Lung (tissue), 12 donors: ENCODE data around the gene ZDHHC1. TPM values are rescaled to one million over a fixed set of nuclear protein-coding genes. Genes with fewer than 3 reads are reported as not detected.

Experiments
- ATAC-seq: fragments of 200-7000 bp; cut with Tn5 transposase; one replicate; pipeline ENCODE4 v1.9.1; 2020; ENCODE audit warnings: moderate number of reproducible peaks; ENCODE audit not compliant: insufficient read depth, low FRiP score
- DNase-seq, 3 donors: peaks; one replicate each; pipeline ENCODE4 v3.0.0-alpha.2; 2013 to 2017
- H3K27ac ChIP-seq, 2 donors: one replicate each; pipeline ENCODE4 v1.5.1; 2013; ENCODE audit warnings: mild to moderate bottlenecking in 2 of 2, moderate library complexity in 2 of 2, control low read depth in 1 of 2, inconsistent platforms in 1 of 2, low read depth in 1 of 2, low read length in 1 of 2
- H3K27me3 ChIP-seq, 3 donors: one replicate each; pipeline ENCODE4 v1.5.1; 2013; ENCODE audit warnings: low read length in 2 of 3; ENCODE audit not compliant: control insufficient read depth in 3 of 3, insufficient read depth in 3 of 3
- H3K36me3 ChIP-seq, 4 donors: one replicate each; pipeline ENCODE4 v1.5.1; 2013; ENCODE audit warnings: low read length in 4 of 4, mild to moderate bottlenecking in 1 of 4, moderate library complexity in 1 of 4; ENCODE audit not compliant: control insufficient read depth in 4 of 4, insufficient read depth in 4 of 4
- H3K4me1 ChIP-seq, 5 donors: one replicate each; pipeline ENCODE4 v1.5.1; 2013; ENCODE audit warnings: low read length in 5 of 5, mild to moderate bottlenecking in 2 of 5, moderate library complexity in 1 of 5; ENCODE audit not compliant: control insufficient read depth in 5 of 5, insufficient read depth in 5 of 5
- H3K4me3 ChIP-seq: one replicate; pipeline ENCODE4 v1.5.1; 2013; ENCODE audit warnings: mild to moderate bottlenecking, control low read depth, moderate library complexity
- H3K9ac ChIP-seq, 2 donors: one replicate each; pipeline ENCODE4 v1.5.1; 2013; ENCODE audit warnings: low read length in 2 of 2, control low read depth in 1 of 2; ENCODE audit not compliant: insufficient read depth in 1 of 2
- H3K9me3 ChIP-seq, 4 donors: one replicate each; pipeline ENCODE4 v1.5.1; 2013; ENCODE audit warnings: low read length in 3 of 4, mild to moderate bottlenecking in 1 of 4, moderate library complexity in 1 of 4; ENCODE audit not compliant: control insufficient read depth in 4 of 4, insufficient read depth in 3 of 4
- CTCF ChIP-seq: IDR thresholded peaks from 2 replicates; pipeline ENCODE4 v1.5.1; 2012; ENCODE audit warnings: mild to moderate bottlenecking; ENCODE audit errors: control extremely low read depth, extremely low read depth
- WGBS, 2 donors: extraction: QIAGEN DNeasy Blood & Tissue Kit; methylation state at CpG; one replicate each; pipeline ENCODE4 v1.1.7; 2013; 5-methylcytosine and 5-hydroxymethylcytosine counted together
- polyA plus RNA-seq, 2 donors: library from polyadenylated mRNA; stranded (reverse); fragments of 200-250 nt; gene quantifications; one replicate each; pipeline ENCODE4 v1.2.1, GENCODE V29; 2013
- total RNA-seq, 2 donors: library from RNA; depleted of rRNA in 1 of 2; stranded (reverse); fragments of >200 nt in 1 of 2; gene quantifications; one replicate each; pipeline ENCODE4 v1.2.1, GENCODE V29; 2014 to 2021
- donor health status: control.
- donor health status: control.
- donor health status: Bipolar disorder and iron deficiency.
- donor health status: healthy.
- donor health status: DM: yes; HTN: yes; CAD: no.

Gene ZDHHC1
- total and polyA plus RNA-seq, 4 donors, result 10.9 to 31.8 (median 21.2) TPM

- Histone ChIP-seq H3K9me3 (no peaks in the 10 kb centered on the region), H3K9ac (no peak overlapping the region), H3K27ac (peak overlapping the region; percentile 10 to 11), H3K27me3 (peaks cover 0 to 9% (median 4%) of the 10 kb centered on the region in 3 donors), H3K4me3 (no peak overlapping the region), H3K36me3 (no peaks in the 10 kb centered on the region), H3K4me1 (peaks cover 0 to 46% (median 23%) of the 10 kb centered on the region in 5 donors)
- DNase-seq (no peak), ATAC-seq (no peak)
- 8 to 19% methylated on average over 20 of the region's 20 CpGs for WGBS, 2 donors
- TF ChIP-seq CTCF, result no peak
Observed at GRCh38 chr16:67393788-67394154, 22.5 kb downstream of the ZDHHC1 start.

GRCh38 chr16:67393111-67393787 is 23.0 kb downstream of the ZDHHC1 start, which contains the start of gene TPPP3:
TSS of gene TPPP3 (minus strand) at chr16:67393498. CDS start at chr16:67391111, 2,387 bp downstream.
- no peaks in the 10 kb centered on the region for H3K36me3 ChIP-seq

GRCh38 chr16:67392301-67393059 is 23.8 kb downstream of the ZDHHC1 start:
- H3K36me3 ChIP-seq, result no peaks in the 10 kb centered on the region
- H3K9me3 ChIP-seq, result no peaks in the 10 kb centered on the region
- peak overlapping the region; percentile 11 for H3K4me3 ChIP-seq
- ATAC-seq (no peak), DNase-seq (no peak)
- H3K9ac ChIP-seq, result peak overlapping the region; percentile 1 to 63
- 67 to 79% methylated on average over 18 of the region's 18 CpGs for WGBS, 2 donors
- peak overlapping the region in 1 of 2 donors; percentile 34 for H3K27ac ChIP-seq
- H3K4me1 ChIP-seq, result peaks cover 0 to 46% (median 19%) of the 10 kb centered on the region in 5 donors
- peaks cover 0 to 9% (median 4%) of the 10 kb centered on the region in 3 donors for H3K27me3 ChIP-seq
- TF ChIP-seq CTCF, result no peak

More at GRCh38 chr16:67393111-67393787, 23.0 kb downstream of the ZDHHC1 start, which contains the start of gene TPPP3:
- H3K4me1 ChIP-seq, result peaks cover 0 to 46% (median 23%) of the 10 kb centered on the region in 5 donors
- no peaks in the 10 kb centered on the region for H3K9me3 ChIP-seq
- DNase-seq, result peak; percentile 93 to 96 (median 94)
- H3K9ac ChIP-seq, result peak within 1 kb of the TSS; percentile 5 to 63
- WGBS, 2 donors, result 6 to 7% methylated on average over 55 to 56 of the region's 56 CpGs
- peaks cover 0 to 9% (median 4%) of the 10 kb centered on the region in 3 donors for H3K27me3 ChIP-seq
- TF ChIP-seq CTCF, result peak; percentile 15
- H3K27ac ChIP-seq, result peak within 1 kb of the TSS; percentile 10 to 34
- peak within 1 kb of the TSS; percentile 11 for H3K4me3 ChIP-seq
- ATAC-seq, result peak; percentile 78
